Measurements from ENCODE around the gene SPATA31E1. TPM values are rescaled to one million over a fixed set of nuclear protein-coding genes. Genes with fewer than 3 reads are reported as not detected.

SPATA31E1 gene
- total RNA-seq, 1 donor: under 0.01 TPM

DNA sequence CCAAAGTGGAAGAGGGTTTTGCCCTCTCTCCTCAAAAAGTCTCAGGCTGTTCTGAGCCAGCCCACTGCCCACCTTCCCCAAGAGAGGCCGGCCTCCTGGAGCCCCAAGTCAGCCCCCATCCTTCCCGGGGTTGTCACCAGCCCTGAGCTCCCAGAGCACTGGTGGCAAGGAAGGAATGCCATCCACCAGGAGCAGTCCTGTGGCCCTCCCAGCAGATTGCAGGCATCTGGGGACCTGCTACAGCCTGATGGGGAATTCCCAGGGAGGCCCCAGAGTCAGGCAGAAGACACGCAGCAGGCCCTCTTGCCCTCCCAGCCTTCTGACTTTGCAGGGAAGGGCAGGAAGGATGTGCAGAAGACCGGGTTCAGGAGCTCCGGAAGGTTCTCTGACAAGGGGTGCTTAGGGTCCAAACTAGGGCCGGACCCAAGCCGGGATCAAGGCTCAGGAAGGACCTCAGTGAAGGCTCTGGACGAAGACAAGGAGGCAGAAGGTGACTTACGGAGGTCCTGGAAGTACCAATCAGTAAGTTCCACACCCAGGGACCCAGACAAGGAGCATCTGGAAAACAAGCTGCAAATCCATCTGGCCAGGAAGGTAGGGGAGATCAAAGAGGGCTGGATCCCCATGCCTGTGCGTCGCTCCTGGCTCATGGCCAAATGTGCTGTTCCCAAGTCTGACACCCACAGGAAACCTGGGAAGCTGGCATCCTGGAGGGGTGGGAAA, 3.7 kb downstream of the SPATA31E1 start:
- Histone ChIP-seq H3K9me3 (ENCODE audit: low read depth, low read length) (no peaks in the 10 kb centered on the region), H2AFZ (ENCODE audit: low read length) (no peak overlapping the region)

DNA sequence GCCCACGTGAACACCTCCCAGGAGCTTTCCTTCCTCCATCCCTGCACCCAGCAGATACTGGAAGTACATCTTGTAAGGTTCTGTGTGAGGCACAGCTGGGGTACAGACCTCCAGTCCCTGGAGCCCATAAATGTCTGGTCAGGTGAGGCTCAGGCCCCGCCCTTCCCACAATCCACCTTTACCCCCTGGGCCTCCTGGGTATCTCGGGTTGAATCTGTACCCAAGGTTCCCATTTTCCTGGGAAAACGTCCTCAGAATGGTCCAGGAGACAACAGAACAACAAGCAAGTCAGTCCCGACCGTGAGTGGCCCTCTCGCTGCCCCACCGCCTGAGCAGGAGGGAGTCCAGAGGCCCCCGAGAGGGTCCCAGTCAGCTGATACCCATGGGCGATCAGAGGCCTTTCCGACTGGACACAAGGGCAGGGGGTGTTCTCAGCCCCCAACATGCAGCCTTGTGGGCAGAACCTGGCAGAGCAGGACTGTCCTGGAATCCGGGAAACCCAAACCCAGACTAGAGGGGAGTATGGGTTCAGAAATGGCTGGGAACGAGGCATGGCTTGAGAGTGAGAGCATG, 4.3 kb downstream of the SPATA31E1 start:
- no peaks in the 10 kb centered on the region for H4K20me1 ChIP-seq (ENCODE audit: insufficient read depth, low read length)

More for the DNA sequence above, 3.7 kb downstream of the SPATA31E1 start:
- Histone ChIP-seq H3K27me3 (ENCODE audit: insufficient read depth, low read length) (no peaks in the 10 kb centered on the region), H3K4me1 (ENCODE audit: insufficient read depth, low read length) (no peaks in the 10 kb centered on the region), H3K79me2 (ENCODE audit: insufficient read depth, low read length) (no peaks in the 10 kb centered on the region), H3K4me2 (ENCODE audit: insufficient read depth, low read length) (no peak overlapping the region), H3K4me3 (ENCODE audit: insufficient read depth, low read length) (no peak overlapping the region), H3K36me3 (ENCODE audit: insufficient read depth, low read length) (no peaks in the 10 kb centered on the region), H3K27ac (ENCODE audit: low read depth, low read length) (no peak overlapping the region), H4K20me1 (ENCODE audit: insufficient read depth, low read length) (no peaks in the 10 kb centered on the region)
- TF ChIP-seq, protein P1, sequence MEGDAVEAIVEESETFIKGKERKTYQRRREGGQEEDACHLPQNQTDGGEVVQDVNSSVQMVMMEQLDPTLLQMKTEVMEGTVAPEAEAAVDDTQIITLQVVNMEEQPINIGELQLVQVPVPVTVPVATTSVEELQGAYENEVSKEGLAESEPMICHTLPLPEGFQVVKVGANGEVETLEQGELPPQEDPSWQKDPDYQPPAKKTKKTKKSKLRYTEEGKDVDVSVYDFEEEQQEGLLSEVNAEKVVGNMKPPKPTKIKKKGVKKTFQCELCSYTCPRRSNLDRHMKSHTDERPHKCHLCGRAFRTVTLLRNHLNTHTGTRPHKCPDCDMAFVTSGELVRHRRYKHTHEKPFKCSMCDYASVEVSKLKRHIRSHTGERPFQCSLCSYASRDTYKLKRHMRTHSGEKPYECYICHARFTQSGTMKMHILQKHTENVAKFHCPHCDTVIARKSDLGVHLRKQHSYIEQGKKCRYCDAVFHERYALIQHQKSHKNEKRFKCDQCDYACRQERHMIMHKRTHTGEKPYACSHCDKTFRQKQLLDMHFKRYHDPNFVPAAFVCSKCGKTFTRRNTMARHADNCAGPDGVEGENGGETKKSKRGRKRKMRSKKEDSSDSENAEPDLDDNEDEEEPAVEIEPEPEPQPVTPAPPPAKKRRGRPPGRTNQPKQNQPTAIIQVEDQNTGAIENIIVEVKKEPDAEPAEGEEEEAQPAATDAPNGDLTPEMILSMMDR (IDR thresholded peaks at IDR 0.05; ENCODE audit: extremely low read depth, low read depth, low read length): no peak
- no peak for DNase-seq (ENCODE audit: insufficient read length, low spot score, missing footprints)

DNA sequence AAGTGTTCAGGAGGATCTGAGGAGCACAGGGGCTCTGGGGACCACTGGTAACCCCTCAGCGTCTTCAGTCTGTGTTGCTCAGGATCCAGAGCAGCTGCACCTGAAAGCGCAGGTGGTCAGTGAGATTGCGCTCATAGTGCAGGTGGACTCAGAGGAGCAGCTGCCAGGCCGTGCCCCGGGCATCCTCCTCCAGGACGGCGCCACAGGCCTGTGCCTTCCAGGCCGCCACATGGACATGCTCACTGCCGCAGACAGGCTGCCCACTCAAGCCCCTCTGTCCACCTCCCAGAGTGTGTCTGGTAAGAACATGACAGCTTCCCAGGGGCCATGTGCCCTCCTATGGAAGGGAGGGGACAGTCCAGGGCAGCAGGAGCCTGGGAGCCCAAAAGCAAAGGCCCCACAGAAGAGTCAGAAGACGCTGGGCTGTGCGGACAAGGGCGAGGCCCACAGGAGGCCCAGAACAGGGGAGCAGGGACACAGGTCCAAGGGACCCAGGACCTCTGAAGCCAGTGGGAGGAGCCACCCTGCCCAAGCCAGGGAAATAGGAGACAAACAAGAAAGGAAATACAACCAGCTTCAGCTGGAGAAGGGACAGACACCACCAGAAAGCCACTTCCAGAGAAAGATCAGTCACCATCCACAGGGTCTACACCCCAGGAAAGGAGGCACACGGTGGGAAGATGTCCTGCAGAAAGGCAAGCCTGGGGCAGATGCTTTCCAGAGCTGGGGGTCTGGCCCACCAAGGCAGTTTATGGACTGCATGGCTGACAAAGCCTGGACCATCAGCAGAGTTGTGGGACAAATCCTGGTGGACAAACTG, 5.2 kb downstream of the SPATA31E1 start:
- no peak overlapping the region for H2AFZ ChIP-seq (ENCODE audit: low read length)
- TF ChIP-seq, protein P1 (IDR thresholded peaks at IDR 0.05; ENCODE audit: extremely low read depth, low read depth, low read length): no peak
- DNase-seq (ENCODE audit: insufficient read length, low spot score, missing footprints): no peak
- H3K79me2 ChIP-seq (ENCODE audit: insufficient read depth, low read length): no peaks in the 10 kb centered on the region
- no peaks in the 10 kb centered on the region for H3K9me3 ChIP-seq (ENCODE audit: low read depth, low read length)
- no peaks in the 10 kb centered on the region for H4K20me1 ChIP-seq (ENCODE audit: insufficient read depth, low read length)
- no peaks in the 10 kb centered on the region for H3K4me1 ChIP-seq (ENCODE audit: insufficient read depth, low read length)
- no peak overlapping the region for H3K27ac ChIP-seq (ENCODE audit: low read depth, low read length)
- no peaks in the 10 kb centered on the region for H3K27me3 ChIP-seq (ENCODE audit: insufficient read depth, low read length)
- no peak overlapping the region for H3K4me3 ChIP-seq (ENCODE audit: insufficient read depth, low read length)
- H3K4me2 ChIP-seq (ENCODE audit: insufficient read depth, low read length): no peak overlapping the region
- H3K36me3 ChIP-seq (ENCODE audit: insufficient read depth, low read length): no peaks in the 10 kb centered on the region

More for the DNA sequence above, 4.3 kb downstream of the SPATA31E1 start:
- Histone ChIP-seq H3K4me2 (ENCODE audit: insufficient read depth, low read length) (no peak overlapping the region), H3K27ac (ENCODE audit: low read depth, low read length) (no peak overlapping the region), H3K27me3 (ENCODE audit: insufficient read depth, low read length) (no peaks in the 10 kb centered on the region), H2AFZ (ENCODE audit: low read length) (no peak overlapping the region), H3K36me3 (ENCODE audit: insufficient read depth, low read length) (no peaks in the 10 kb centered on the region), H3K4me1 (ENCODE audit: insufficient read depth, low read length) (no peaks in the 10 kb centered on the region), H3K4me3 (ENCODE audit: insufficient read depth, low read length) (no peak overlapping the region), H3K9me3 (ENCODE audit: low read depth, low read length) (no peaks in the 10 kb centered on the region), H3K79me2 (ENCODE audit: insufficient read depth, low read length) (no peaks in the 10 kb centered on the region)
- DNase-seq (ENCODE audit: insufficient read length, low spot score, missing footprints): no peak
- TF ChIP-seq, protein P1 (IDR thresholded peaks at IDR 0.05; ENCODE audit: extremely low read depth, low read depth, low read length): no peak

DNA sequence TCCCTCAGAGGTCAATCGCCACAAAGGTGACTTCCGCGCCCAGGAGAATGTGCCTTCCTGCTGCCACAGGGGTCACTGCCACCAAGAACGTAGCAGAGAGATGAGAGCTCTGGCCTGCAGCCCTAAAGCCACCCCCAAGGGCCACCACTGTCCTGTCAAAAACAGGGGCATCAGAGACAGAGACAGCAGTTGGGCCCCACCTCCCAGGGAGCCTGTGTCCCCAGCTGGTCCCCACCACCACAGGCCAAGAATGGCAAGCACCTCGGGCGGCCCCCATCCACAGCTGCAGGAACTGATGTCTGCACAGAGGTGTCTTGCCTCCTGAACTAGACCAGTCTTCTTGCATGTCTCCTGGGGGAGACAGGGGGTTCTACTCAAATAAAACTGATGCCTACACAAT, 5.8 kb downstream of the SPATA31E1 start:
- H3K27ac ChIP-seq (ENCODE audit: low read depth, low read length): no peak overlapping the region
- H4K20me1 ChIP-seq (ENCODE audit: insufficient read depth, low read length): no peaks in the 10 kb centered on the region
- H2AFZ ChIP-seq (ENCODE audit: low read length): no peak overlapping the region
- H3K4me1 ChIP-seq (ENCODE audit: insufficient read depth, low read length): no peaks in the 10 kb centered on the region
- H3K79me2 ChIP-seq (ENCODE audit: insufficient read depth, low read length): no peaks in the 10 kb centered on the region
- H3K36me3 ChIP-seq (ENCODE audit: insufficient read depth, low read length): no peaks in the 10 kb centered on the region
- DNase-seq (ENCODE audit: insufficient read length, low spot score, missing footprints): no peak
- H3K4me3 ChIP-seq (ENCODE audit: insufficient read depth, low read length): no peak overlapping the region
- H3K4me2 ChIP-seq (ENCODE audit: insufficient read depth, low read length): no peak overlapping the region
- TF ChIP-seq, protein P1 (IDR thresholded peaks at IDR 0.05; ENCODE audit: extremely low read depth, low read depth, low read length): no peak
- H3K9me3 ChIP-seq (ENCODE audit: low read depth, low read length): no peaks in the 10 kb centered on the region
- H3K27me3 ChIP-seq (ENCODE audit: insufficient read depth, low read length): no peaks in the 10 kb centered on the region

Data from osteoblast (primary cell).